GM18870 (cell line): Measurements from ENCODE around the gene TENT5C.

Source experiments
- ATAC-seq: cut with Tn5 transposase; IDR thresholded peaks from one replicate; pipeline ENCODE4 v1.9.1; 2021; ENCODE audit warnings: moderate library complexity; ENCODE audit not compliant: unreplicated experiment

TENT5C gene

GRCh38 chr1:117671781-117672501, 66.1 kb downstream of the TENT5C start:
- no peak for ATAC-seq

- no peak for ATAC-seq
These were observed 66.9 kb downstream of the TENT5C start for GRCh38 chr1:117672756-117673155.

GRCh38 chr1:117673405-117673804, 67.6 kb downstream of the TENT5C start:
- ATAC-seq = no peak

- ATAC-seq = peak; percentile 68
These were observed 68.9 kb downstream of the TENT5C start for GRCh38 chr1:117674521-117675400.

GRCh38 chr1:117675907-117676430, 70.1 kb downstream of the TENT5C start:
- ATAC-seq = no peak

GRCh38 chr1:117676615-117677130, 70.8 kb downstream of the TENT5C start:
- ATAC-seq = no peak
